Calu3 (cell line): ENCODE measurements around the gene ARID1B. TPM values are rescaled to one million over a fixed set of nuclear protein-coding genes. Genes with fewer than 3 reads are reported as not detected.
A peak's percentile ranks its signal among the peaks of the same experiment; 100 is the strongest.

ENCODE experiments used
- BruUV-seq: library from RNA; stranded (reverse); fragments of 400-500 nt; replicated peaks from 2 replicates; lab custom pipeline; 2021; lab: Mats Ljungman, UMichigan
- CTCF ChIA-PET: fragments of 300-600 bp; sonication (Branson Sonifier 250); formaldehyde crosslinking; loops from one replicate; lab custom pipeline; 2022; ENCODE audit warnings: antibody characterized with exemption; lab: Charles Lee
- DNase-seq: peaks from one replicate; pipeline ENCODE4 v3.0.0; 2022
- H3K27ac Mint-ChIP-seq: one replicate; pipeline ENCODE4 v1.8.0; 2022; ENCODE audit warnings: mixed read lengths; ENCODE audit not compliant: unreplicated experiment
- H3K27me3 Mint-ChIP-seq: one replicate; pipeline ENCODE4 v1.8.0; 2022; ENCODE audit warnings: mixed read lengths; ENCODE audit not compliant: unreplicated experiment
- H3K36me3 Mint-ChIP-seq: one replicate; pipeline ENCODE4 v1.8.0; 2022; ENCODE audit warnings: mild to moderate bottlenecking, moderate library complexity, mixed read lengths; ENCODE audit not compliant: insufficient read depth, unreplicated experiment
- H3K4me1 Mint-ChIP-seq: one replicate; pipeline ENCODE4 v1.8.0; 2022; ENCODE audit warnings: mild to moderate bottlenecking, low read depth, mixed read lengths; ENCODE audit not compliant: unreplicated experiment
- H3K4me3 Mint-ChIP-seq: one replicate; pipeline ENCODE4 v1.8.0; 2022; ENCODE audit warnings: mild to moderate bottlenecking, low read depth, moderate library complexity, mixed read lengths; ENCODE audit not compliant: unreplicated experiment
- H3K9me3 Mint-ChIP-seq: one replicate; pipeline ENCODE4 v1.8.0; 2022; ENCODE audit warnings: low read depth, mixed read lengths; ENCODE audit not compliant: unreplicated experiment
- intact Hi-C: fragments of 100-400 bp; cut with micrococcal nuclease; formaldehyde crosslinking; loops from one replicate; pipeline ENCODE4 v1.10.0; 2022; ENCODE audit not compliant: unreplicated experiment
- total RNA-seq: library from RNA; stranded (reverse); gene quantifications from 2 replicates; pipeline ENCODE4 v1.2.3, GENCODE V29; 2022
- TF ChIP-seq, protein P1 (sequence below): fragments of 200-600 bp; IDR thresholded peaks from one replicate; pipeline ENCODE4 v1.8.0; 2022; ENCODE audit warnings: antibody characterized with exemption; ENCODE audit not compliant: unreplicated experiment

Gene ARID1B
- total RNA-seq, 1 experiment from 2014 or later = 53.5 TPM

DNA sequence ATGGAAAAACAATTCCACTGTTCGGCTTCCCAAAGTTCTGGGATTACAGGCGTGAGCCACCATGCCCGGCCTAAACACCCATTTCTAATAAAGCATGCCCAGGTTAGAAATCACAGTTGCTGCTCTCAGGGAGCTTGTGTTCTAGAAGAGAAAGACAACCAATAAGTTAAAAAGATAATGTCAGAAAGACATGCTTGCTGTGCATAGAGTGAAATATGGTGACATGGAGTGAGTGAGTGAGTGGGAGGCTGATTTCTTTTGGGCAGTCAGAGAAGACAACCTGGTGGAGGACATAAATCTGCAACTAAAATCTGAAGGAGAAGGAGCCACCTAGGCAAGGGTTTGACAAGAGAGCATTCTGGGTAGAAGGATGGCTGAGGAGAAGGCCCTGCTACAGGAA is 222.6 kb downstream of the ARID1B start:
- no peak overlapping the region for H3K4me3 Mint-ChIP-seq
- H3K36me3 Mint-ChIP-seq = no peaks in the 10 kb centered on the region
- peaks cover 2% of the 10 kb centered on the region for H3K4me1 Mint-ChIP-seq
- no peaks in the 10 kb centered on the region for H3K27me3 Mint-ChIP-seq
- intact Hi-C loops = no loop called here
- TF ChIP-seq, protein P1, sequence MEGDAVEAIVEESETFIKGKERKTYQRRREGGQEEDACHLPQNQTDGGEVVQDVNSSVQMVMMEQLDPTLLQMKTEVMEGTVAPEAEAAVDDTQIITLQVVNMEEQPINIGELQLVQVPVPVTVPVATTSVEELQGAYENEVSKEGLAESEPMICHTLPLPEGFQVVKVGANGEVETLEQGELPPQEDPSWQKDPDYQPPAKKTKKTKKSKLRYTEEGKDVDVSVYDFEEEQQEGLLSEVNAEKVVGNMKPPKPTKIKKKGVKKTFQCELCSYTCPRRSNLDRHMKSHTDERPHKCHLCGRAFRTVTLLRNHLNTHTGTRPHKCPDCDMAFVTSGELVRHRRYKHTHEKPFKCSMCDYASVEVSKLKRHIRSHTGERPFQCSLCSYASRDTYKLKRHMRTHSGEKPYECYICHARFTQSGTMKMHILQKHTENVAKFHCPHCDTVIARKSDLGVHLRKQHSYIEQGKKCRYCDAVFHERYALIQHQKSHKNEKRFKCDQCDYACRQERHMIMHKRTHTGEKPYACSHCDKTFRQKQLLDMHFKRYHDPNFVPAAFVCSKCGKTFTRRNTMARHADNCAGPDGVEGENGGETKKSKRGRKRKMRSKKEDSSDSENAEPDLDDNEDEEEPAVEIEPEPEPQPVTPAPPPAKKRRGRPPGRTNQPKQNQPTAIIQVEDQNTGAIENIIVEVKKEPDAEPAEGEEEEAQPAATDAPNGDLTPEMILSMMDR = no peak
- BruUV-seq = no TSS peak
- CTCF ChIA-PET = no interaction called here
- no peaks in the 10 kb centered on the region for H3K9me3 Mint-ChIP-seq
- peak overlapping the region; percentile 18 for H3K27ac Mint-ChIP-seq
- no peak for DNase-seq

DNA sequence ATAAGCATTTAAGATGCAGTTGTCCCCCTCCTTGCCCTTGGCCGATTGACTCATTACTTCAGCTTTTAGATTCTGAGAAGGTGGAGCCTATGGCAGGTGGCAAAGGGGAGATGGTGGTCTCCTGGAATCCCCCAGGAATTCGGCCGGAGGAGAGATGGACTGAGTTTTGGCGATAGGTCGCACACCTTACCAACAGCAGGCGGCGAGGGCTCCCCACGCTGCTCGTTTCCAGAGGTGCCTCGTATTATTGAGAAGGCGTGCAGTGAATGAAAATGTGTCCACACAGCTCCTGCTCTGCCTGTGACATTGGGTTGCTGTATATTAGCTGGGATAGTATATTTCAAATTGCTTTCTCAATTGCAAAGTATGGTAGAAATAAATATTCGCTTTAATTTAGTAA is 224.5 kb downstream of the ARID1B start:
- DNase-seq = no peak
- Mint-ChIP-seq H3K27me3 (no peaks in the 10 kb centered on the region), H3K4me1 (no peaks in the 10 kb centered on the region), H3K36me3 (no peaks in the 10 kb centered on the region), H3K27ac (no peak overlapping the region), H3K4me3 (no peak overlapping the region), H3K9me3 (no peaks in the 10 kb centered on the region)
- CTCF ChIA-PET = no interaction called here
- intact Hi-C loops = no loop called here
- TF ChIP-seq, protein P1 = no peak
- no TSS peak for BruUV-seq

DNA sequence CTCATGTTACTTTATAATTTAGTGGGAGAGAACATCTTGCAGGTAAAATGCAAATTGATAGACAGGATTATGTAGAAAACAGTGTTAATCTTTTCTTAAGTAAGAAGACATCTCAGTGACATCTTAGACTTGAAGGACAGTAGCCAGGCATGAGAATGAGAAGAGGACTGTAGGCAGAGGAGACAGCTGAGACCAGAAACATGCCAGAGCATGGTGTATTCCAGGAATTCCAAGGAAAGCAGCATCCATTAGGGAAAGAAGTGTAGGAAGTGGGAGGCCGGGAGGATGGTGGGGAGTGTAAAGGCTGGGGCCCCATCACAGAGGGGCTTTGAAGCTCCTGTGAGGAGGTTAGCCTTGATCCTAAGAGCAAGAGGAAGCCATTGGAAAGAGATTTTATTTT is 225.6 kb downstream of the ARID1B start:
- DNase-seq = no peak
- H3K36me3 Mint-ChIP-seq = no peaks in the 10 kb centered on the region
- H3K4me1 Mint-ChIP-seq = no peaks in the 10 kb centered on the region
- H3K9me3 Mint-ChIP-seq = no peaks in the 10 kb centered on the region
- TF ChIP-seq, protein P1 = no peak
- CTCF ChIA-PET = no interaction called here
- no peak overlapping the region for H3K27ac Mint-ChIP-seq
- BruUV-seq = no TSS peak
- H3K27me3 Mint-ChIP-seq = no peaks in the 10 kb centered on the region
- intact Hi-C loops = no loop called here
- H3K4me3 Mint-ChIP-seq = no peak overlapping the region

DNA sequence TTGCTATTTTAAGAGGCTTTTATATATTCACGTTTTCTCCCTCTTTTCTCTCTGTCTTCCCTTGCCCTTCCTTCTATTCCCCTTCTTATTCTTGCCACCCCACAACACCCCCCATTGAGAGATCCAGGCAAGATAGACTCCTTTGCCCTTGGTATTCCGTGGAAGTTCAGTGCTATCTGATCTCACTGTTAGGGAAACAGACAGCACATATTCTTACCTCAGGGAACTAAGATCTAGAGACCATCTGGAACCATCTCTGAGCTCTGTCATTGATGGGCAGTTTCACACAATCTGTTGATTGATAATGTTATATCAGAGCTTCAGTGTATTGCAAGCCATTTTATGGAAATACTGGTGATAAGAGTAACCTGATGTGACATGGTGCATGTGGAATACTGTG is 228.8 kb downstream of the ARID1B start:
- BruUV-seq = no TSS peak

More for the DNA sequence above, 228.8 kb downstream of the ARID1B start:
- intact Hi-C loops = no loop called here
- H3K27ac Mint-ChIP-seq = no peak overlapping the region
- H3K9me3 Mint-ChIP-seq = no peaks in the 10 kb centered on the region
- TF ChIP-seq, protein P1 = no peak
- H3K36me3 Mint-ChIP-seq = peaks cover 4% of the 10 kb centered on the region
- no peak overlapping the region for H3K4me3 Mint-ChIP-seq
- no peaks in the 10 kb centered on the region for H3K27me3 Mint-ChIP-seq
- no peak for DNase-seq
- no peaks in the 10 kb centered on the region for H3K4me1 Mint-ChIP-seq
- CTCF ChIA-PET = no interaction called here
